HCT116 (cell line): ENCODE results near the gene GRHL3. TPM values are rescaled to one million over a fixed set of nuclear protein-coding genes. Genes with fewer than 3 reads are reported as not detected.

Experiments
- ATAC-seq: fragments of 200-7000 bp; cut with Tn5 transposase; 2 replicates; pipeline ENCODE4 v1.9.1; 2020; ENCODE audit warnings: mild to moderate bottlenecking, moderate library complexity
- BruUV-seq: library from RNA; stranded (reverse); fragments of 400-500 nt; replicated peaks from 2 replicates; lab custom pipeline; 2021; lab: Mats Ljungman, UMichigan
- CTCF ChIA-PET: fragments of 300-600 bp; sonication (Branson Sonifier 250); formaldehyde crosslinking; loops from one replicate; lab custom pipeline; 2021; ENCODE audit warnings: antibody characterized with exemption; lab: Charles Lee
- POLR2A ChIA-PET: fragments of 300-600, 350-600 bp; sonication (Branson Sonifier 250); formaldehyde crosslinking; loops from one replicate; lab custom pipeline; 2021; ENCODE audit warnings: antibody characterized with exemption; lab: Charles Lee
- RAD21 ChIA-PET, 2 experiments: fragments of 300-600 bp; sonication (Branson Sonifier 250); formaldehyde crosslinking; loops; one replicate each; lab custom pipeline; 2023; ENCODE audit warnings: low total read pairs in 2 of 2; ENCODE audit not compliant: uncharacterized antibody in 2 of 2, unreplicated experiment in 2 of 2, low non-redundant PET in 1 of 2; lab: Charles Lee
- DNase-seq: peaks from one replicate; pipeline ENCODE4 v3.0.0-alpha.2; 2010; ENCODE audit warnings: low read depth, low spot score
- H2AFZ ChIP-seq: fragments of 200-600 bp; shearing (Covaris generic), sonication (generic); 2 replicates; pipeline ENCODE4 v1.6.1; 2017; ENCODE audit warnings: low read depth, mixed run types, mixed read lengths, antibody characterized with exemption, low read length; ENCODE audit not compliant: poor library complexity, severe bottlenecking
- H3K27ac ChIP-seq: 2 replicates; pipeline ENCODE4 v1.5.1; 2012; ENCODE audit warnings: low read depth, low read length
- H3K27me3 ChIP-seq: fragments of 200-600 bp; sonication (generic); 2 replicates; pipeline ENCODE4 v1.6.1; 2016; ENCODE audit warnings: mixed run types, low read length, mixed read lengths; ENCODE audit not compliant: insufficient read depth
- H3K36me3 ChIP-seq, 2 experiments: fragments of 200-500 bp in 1 of 2; fragments of 200-600 bp in 1 of 2; sonication (Bioruptor generic) in 1 of 2; sonication (generic) in 1 of 2; 2 replicates each; pipeline versions ENCODE4 v1.5.1 to v1.6.1; 2014 to 2016; ENCODE audit warnings: low read length in 2 of 2, inconsistent platforms in 1 of 2, mixed read lengths in 1 of 2, mixed run types in 1 of 2; ENCODE audit not compliant: insufficient read depth in 2 of 2, control insufficient read depth in 1 of 2
- H3K4me1 ChIP-seq, 2 experiments: fragments of 200-600 bp in 1 of 2; sonication (generic) in 1 of 2; 2 replicates each; pipeline versions ENCODE4 v1.5.1 to v1.6.1; 2012 to 2017; ENCODE audit warnings: low read length in 2 of 2, inconsistent platforms in 1 of 2, mild to moderate bottlenecking in 1 of 2, mixed read lengths in 1 of 2, mixed run types in 1 of 2, moderate library complexity in 1 of 2; ENCODE audit not compliant: insufficient read depth in 2 of 2, control insufficient read depth in 1 of 2
- H3K4me2 ChIP-seq: fragments of 200-600 bp; sonication (generic); 2 replicates; pipeline ENCODE4 v1.6.1; 2017; ENCODE audit warnings: mixed run types, low read length, mixed read lengths
- H3K4me3 ChIP-seq, 2 experiments: fragments of 200-600 bp in 1 of 2; sonication (generic) in 1 of 2; replicated peaks in 1 of 2; 2 replicates each; pipeline ENCODE4 v1.5.1; 2011 to 2016; ENCODE audit warnings: low read length in 2 of 2, control low read depth in 1 of 2, low read depth in 1 of 2, mild to moderate bottlenecking in 1 of 2, mixed read lengths in 1 of 2, mixed run types in 1 of 2
- H3K79me2 ChIP-seq: fragments of 200-600 bp; sonication (generic); 2 replicates; pipeline ENCODE4 v1.6.1; 2017; ENCODE audit warnings: mild to moderate bottlenecking, mixed run types, low read length, moderate library complexity, mixed read lengths; ENCODE audit not compliant: insufficient read depth
- H3K9ac ChIP-seq: fragments of 200-600 bp; sonication (generic); 2 replicates; pipeline ENCODE4 v1.6.1; 2016; ENCODE audit warnings: low read length, mixed read lengths
- H3K9me2 ChIP-seq: fragments of 200-600 bp; sonication (generic), shearing (Covaris generic); 2 replicates; pipeline ENCODE4 v1.6.1; 2017; ENCODE audit warnings: mixed run types, mild to moderate bottlenecking, moderate library complexity; ENCODE audit not compliant: insufficient read depth
- H3K9me3 ChIP-seq, 2 experiments: fragments of 200-500 bp in 1 of 2; fragments of 200-600 bp in 1 of 2; sonication (Bioruptor generic) in 1 of 2; sonication (generic) in 1 of 2; 2 replicates each; pipeline ENCODE4 v1.6.1; 2014 to 2017; ENCODE audit warnings: low read length in 2 of 2, mixed read lengths in 2 of 2, inconsistent platforms in 1 of 2, low read depth in 1 of 2, mild to moderate bottlenecking in 1 of 2, mixed run types in 1 of 2, moderate library complexity in 1 of 2; ENCODE audit not compliant: control insufficient read depth in 1 of 2, insufficient read depth in 1 of 2
- H4K20me1 ChIP-seq: fragments of 200-600 bp; sonication (generic), shearing (Covaris generic); 2 replicates; pipeline ENCODE4 v1.6.1; 2017; ENCODE audit warnings: mixed run types, mild to moderate bottlenecking, moderate library complexity; ENCODE audit not compliant: insufficient read depth
- CTCF ChIP-seq, 3 experiments: fragments of 200-600 bp in 1 of 3; sonication (generic) in 1 of 3; IDR thresholded peaks in 2 of 3; conservative IDR thresholded peaks in 1 of 3; 2 replicates each; pipeline ENCODE4 v1.5.1; 2012 to 2017; ENCODE audit warnings: low read depth in 2 of 3, low read length in 2 of 3, antibody characterized with exemption in 1 of 3, borderline replicate concordance in 1 of 3, control low read depth in 1 of 3, mild to moderate bottlenecking in 1 of 3, mixed read lengths in 1 of 3, mixed run types in 1 of 3, moderate library complexity in 1 of 3; ENCODE audit not compliant: insufficient read depth in 1 of 3
- JUND ChIP-seq: IDR thresholded peaks from 2 replicates; pipeline ENCODE4 v1.6.1; 2012
- REST ChIP-seq: IDR thresholded peaks from 2 replicates; pipeline ENCODE4 v1.6.1; 2012; ENCODE audit warnings: low read depth
- SIN3A ChIP-seq: IDR thresholded peaks from 2 replicates; pipeline ENCODE4 v1.6.1; 2012; ENCODE audit warnings: low read depth
- TCF7L2 ChIP-seq: IDR thresholded peaks from 2 replicates; pipeline ENCODE4 v1.7.0; 2011; ENCODE audit warnings: borderline replicate concordance, inconsistent platforms; ENCODE audit not compliant: insufficient read depth, insufficient read length; ENCODE audit errors: extremely low read depth
- ZBTB33 ChIP-seq: IDR thresholded peaks from 2 replicates; pipeline ENCODE4 v1.6.1; 2011; ENCODE audit warnings: mild to moderate bottlenecking, low read length, moderate library complexity; ENCODE audit not compliant: insufficient replicate concordance; ENCODE audit errors: extremely low read depth
- ZFX ChIP-seq: fragments of 450-650 bp; IDR thresholded peaks from 2 replicates; pipeline ENCODE4 v1.6.1; 2017
- intact Hi-C: fragments of 100-400 bp; cut with micrococcal nuclease; formaldehyde crosslinking; loops from 2 replicates; pipeline ENCODE4 v1.10.0; 2022
- total RNA-seq: library from RNA; stranded (reverse); gene quantifications from one replicate; pipeline ENCODE4 v1.2.1, GENCODE V29; 2021; ENCODE audit not compliant: unreplicated experiment

Gene GRHL3
- total RNA-seq, 1 experiment from 2014 or later, result 1.0 TPM

GRCh38 chr1:24321126-24321525 is 2.0 kb downstream of the GRHL3 start:
- Histone ChIP-seq H3K27ac (no peak overlapping the region; the same call in 1 of the 2 replicates), H3K79me2 (no peaks in the 10 kb centered on the region), H3K27me3 (peaks cover 66% of the 10 kb centered on the region), H4K20me1 (no peaks in the 10 kb centered on the region), H3K9me2 (no peaks in the 10 kb centered on the region), H2AFZ (no peak overlapping the region), H3K4me1 (peaks cover 47 to 93% of the 10 kb centered on the region in 2 experiments), H3K4me2 (peak overlapping the region; percentile 92), H3K4me3 (peak overlapping the region; percentile 49 to 63), H3K9me3 (no peaks in the 10 kb centered on the region), H3K36me3 (no peaks in the 10 kb centered on the region), H3K9ac (peak overlapping the region; percentile 66)
- intact Hi-C loops, result loop anchor here (5.0 kb wide), 2 partner anchors 71 to 119 kb away; no protein-coding TSS in a partner anchor
- no peak for ATAC-seq
- no peak for DNase-seq
- ChIA-PET POLR2A (no interaction called here), RAD21 (interaction anchor here in 1 of 2 experiments (1.5 kb wide), 1 partner anchor 70 kb away, joined by 3 read pairs; no protein-coding TSS in a partner anchor), CTCF (interaction anchor here (1.7 to 1.9 kb wide), 2 partner anchors 119 to 122 kb away, joined by 7 to 13 read pairs; no protein-coding TSS in a partner anchor)
- no TSS peak for BruUV-seq
- no peak for TF ChIP-seq TCF7L2
- no peak for TF ChIP-seq JUND
- TF ChIP-seq CTCF (IDR thresholded peaks at IDR 0.05 in 2 of 3, conservative IDR thresholded peaks at IDR 0.05 in 1 of 3; ENCODE audit: borderline replicate concordance in 1 of 3, insufficient read depth in 1 of 3, low read depth in 2 of 3, low read length in 2 of 3), result 0 out of 6 replicates have a peak, but pooled peaks of 1 of the 3 experiments have one; percentile 8
- TF ChIP-seq SIN3A, result no peak
- no peak for TF ChIP-seq REST
- no peak for TF ChIP-seq ZBTB33
- TF ChIP-seq ZFX, result no peak
